ENCODE data around the gene ARIH1. TPM values are rescaled to one million over a fixed set of nuclear protein-coding genes. Genes with fewer than 3 reads are reported as not detected.

Gene ARIH1
- total RNA-seq, 1 experiment from 2014 or later, result 192 TPM

DNA sequence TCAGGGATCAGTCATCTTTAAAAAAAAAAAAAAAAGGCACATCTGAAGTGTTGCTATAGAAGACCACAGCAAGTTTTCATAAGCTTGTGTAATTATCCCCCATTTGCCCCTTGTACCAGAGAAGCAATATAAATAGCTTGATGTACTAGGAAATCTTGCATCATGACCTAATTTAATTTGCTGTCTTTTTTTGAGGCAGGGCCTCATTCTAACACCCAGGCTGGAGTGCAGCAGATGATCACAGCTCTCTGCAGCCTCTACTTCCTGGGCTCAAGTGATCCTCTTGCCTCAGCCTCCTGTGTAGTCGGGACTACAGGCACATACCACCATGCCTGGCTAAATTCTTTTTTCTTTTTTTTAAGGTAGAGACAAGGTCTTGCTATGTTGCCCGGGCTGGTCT, 88.7 kb downstream of the ARIH1 start:
- intact Hi-C loops (cut with micrococcal nuclease; ENCODE audit: unreplicated experiment), result no loop called here
- Histone ChIP-seq H3K27ac (ENCODE audit: low read length) (no peak overlapping the region), H3K4me1 (ENCODE audit: control insufficient read depth, insufficient read depth, low read length) (no peaks in the 10 kb centered on the region), H3K36me3 (ENCODE audit: control insufficient read depth, insufficient read depth, low read length) (peaks cover 26% of the 10 kb centered on the region), H3K9me3 (ENCODE audit: control insufficient read depth, insufficient read depth, low read depth, low read length) (no peaks in the 10 kb centered on the region), H3K4me3 (ENCODE audit: low read depth in 2 of 2, low read length in 2 of 2) (no peak overlapping the region), H3K27me3 (ENCODE audit: control insufficient read depth, insufficient read depth, low read length) (no peaks in the 10 kb centered on the region)
- no peak for TF ChIP-seq POLR2AphosphoS5 (IDR thresholded peaks at IDR 0.05; ENCODE audit: low read depth, low read length)
- TF ChIP-seq, protein P1, sequence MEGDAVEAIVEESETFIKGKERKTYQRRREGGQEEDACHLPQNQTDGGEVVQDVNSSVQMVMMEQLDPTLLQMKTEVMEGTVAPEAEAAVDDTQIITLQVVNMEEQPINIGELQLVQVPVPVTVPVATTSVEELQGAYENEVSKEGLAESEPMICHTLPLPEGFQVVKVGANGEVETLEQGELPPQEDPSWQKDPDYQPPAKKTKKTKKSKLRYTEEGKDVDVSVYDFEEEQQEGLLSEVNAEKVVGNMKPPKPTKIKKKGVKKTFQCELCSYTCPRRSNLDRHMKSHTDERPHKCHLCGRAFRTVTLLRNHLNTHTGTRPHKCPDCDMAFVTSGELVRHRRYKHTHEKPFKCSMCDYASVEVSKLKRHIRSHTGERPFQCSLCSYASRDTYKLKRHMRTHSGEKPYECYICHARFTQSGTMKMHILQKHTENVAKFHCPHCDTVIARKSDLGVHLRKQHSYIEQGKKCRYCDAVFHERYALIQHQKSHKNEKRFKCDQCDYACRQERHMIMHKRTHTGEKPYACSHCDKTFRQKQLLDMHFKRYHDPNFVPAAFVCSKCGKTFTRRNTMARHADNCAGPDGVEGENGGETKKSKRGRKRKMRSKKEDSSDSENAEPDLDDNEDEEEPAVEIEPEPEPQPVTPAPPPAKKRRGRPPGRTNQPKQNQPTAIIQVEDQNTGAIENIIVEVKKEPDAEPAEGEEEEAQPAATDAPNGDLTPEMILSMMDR (IDR thresholded peaks at IDR 0.05), result no peak
- TF ChIP-seq, protein P2, sequence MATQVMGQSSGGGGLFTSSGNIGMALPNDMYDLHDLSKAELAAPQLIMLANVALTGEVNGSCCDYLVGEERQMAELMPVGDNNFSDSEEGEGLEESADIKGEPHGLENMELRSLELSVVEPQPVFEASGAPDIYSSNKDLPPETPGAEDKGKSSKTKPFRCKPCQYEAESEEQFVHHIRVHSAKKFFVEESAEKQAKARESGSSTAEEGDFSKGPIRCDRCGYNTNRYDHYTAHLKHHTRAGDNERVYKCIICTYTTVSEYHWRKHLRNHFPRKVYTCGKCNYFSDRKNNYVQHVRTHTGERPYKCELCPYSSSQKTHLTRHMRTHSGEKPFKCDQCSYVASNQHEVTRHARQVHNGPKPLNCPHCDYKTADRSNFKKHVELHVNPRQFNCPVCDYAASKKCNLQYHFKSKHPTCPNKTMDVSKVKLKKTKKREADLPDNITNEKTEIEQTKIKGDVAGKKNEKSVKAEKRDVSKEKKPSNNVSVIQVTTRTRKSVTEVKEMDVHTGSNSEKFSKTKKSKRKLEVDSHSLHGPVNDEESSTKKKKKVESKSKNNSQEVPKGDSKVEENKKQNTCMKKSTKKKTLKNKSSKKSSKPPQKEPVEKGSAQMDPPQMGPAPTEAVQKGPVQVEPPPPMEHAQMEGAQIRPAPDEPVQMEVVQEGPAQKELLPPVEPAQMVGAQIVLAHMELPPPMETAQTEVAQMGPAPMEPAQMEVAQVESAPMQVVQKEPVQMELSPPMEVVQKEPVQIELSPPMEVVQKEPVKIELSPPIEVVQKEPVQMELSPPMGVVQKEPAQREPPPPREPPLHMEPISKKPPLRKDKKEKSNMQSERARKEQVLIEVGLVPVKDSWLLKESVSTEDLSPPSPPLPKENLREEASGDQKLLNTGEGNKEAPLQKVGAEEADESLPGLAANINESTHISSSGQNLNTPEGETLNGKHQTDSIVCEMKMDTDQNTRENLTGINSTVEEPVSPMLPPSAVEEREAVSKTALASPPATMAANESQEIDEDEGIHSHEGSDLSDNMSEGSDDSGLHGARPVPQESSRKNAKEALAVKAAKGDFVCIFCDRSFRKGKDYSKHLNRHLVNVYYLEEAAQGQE (IDR thresholded peaks at IDR 0.05; ENCODE audit: insufficient read depth in 1 of 2, low read depth in 2 of 2, low read length in 1 of 2), result no peak
- no peak for TF ChIP-seq SIN3A (IDR thresholded peaks at IDR 0.05; ENCODE audit: borderline replicate concordance, insufficient read depth, low read depth, low read length)
- TF ChIP-seq TCF7L2 (IDR thresholded peaks at IDR 0.05; ENCODE audit: low read depth, low read length), result no peak
- DNase-seq (ENCODE audit: low read depth, low spot score) (no peak), ATAC-seq (no peak)
- BruUV-seq (replicated peaks), result no TSS peak
- CTCF ChIA-PET, result no interaction called here
- POLR2A ChIA-PET, result interaction anchor here (0.5 to 0.6 kb wide), 2 partner anchors 166 to 225 kb away, joined by 3 to 7 read pairs; no protein-coding TSS in a partner anchor
- in situ Hi-C loops (cut with HindIII; ENCODE audit: low pct_unique_long_range_greater_than_20kb, low sequenced_read_pairs), result no loop called here

DNA sequence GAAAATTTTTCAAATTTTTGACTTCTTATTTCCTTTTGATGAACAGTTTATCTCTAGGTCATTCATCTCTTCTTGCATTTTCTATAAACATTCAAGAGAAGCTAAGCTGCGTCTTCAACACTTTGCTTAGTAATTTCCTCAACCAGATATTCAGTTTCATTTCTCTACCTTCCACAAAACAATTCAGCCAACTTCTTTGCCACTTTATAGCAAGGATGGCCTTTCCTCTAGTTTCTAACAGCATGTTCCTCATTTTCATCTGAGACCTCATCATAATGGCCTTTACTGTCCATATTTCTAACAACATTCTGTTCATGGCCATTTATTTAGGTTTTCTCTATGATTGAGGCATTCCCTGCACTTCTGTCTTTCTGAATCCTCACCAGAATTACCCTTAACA, 90.0 kb downstream of the ARIH1 start:
- Histone ChIP-seq H3K9me3 (ENCODE audit: control insufficient read depth, insufficient read depth, low read depth, low read length) (no peaks in the 10 kb centered on the region), H3K27ac (ENCODE audit: low read length) (no peak overlapping the region), H3K27me3 (ENCODE audit: control insufficient read depth, insufficient read depth, low read length) (no peaks in the 10 kb centered on the region), H3K4me3 (ENCODE audit: low read depth in 2 of 2, low read length in 2 of 2) (no peak overlapping the region), H3K36me3 (ENCODE audit: control insufficient read depth, insufficient read depth, low read length) (peaks cover 29% of the 10 kb centered on the region), H3K4me1 (ENCODE audit: control insufficient read depth, insufficient read depth, low read length) (no peaks in the 10 kb centered on the region)
- no TSS peak for BruUV-seq (replicated peaks)
- POLR2A ChIA-PET, result no interaction called here
- ATAC-seq, result no peak
- in situ Hi-C loops (cut with HindIII; ENCODE audit: low pct_unique_long_range_greater_than_20kb, low sequenced_read_pairs) (no loop called here), intact Hi-C loops (cut with micrococcal nuclease; ENCODE audit: unreplicated experiment) (no loop called here)
- TF ChIP-seq SIN3A (IDR thresholded peaks at IDR 0.05; ENCODE audit: borderline replicate concordance, insufficient read depth, low read depth, low read length) (no peak), POLR2AphosphoS5 (IDR thresholded peaks at IDR 0.05; ENCODE audit: low read depth, low read length) (no peak), TCF7L2 (IDR thresholded peaks at IDR 0.05; ENCODE audit: low read depth, low read length) (no peak)
- TF ChIP-seq, protein P2 (IDR thresholded peaks at IDR 0.05; ENCODE audit: insufficient read depth in 1 of 2, low read depth in 2 of 2, low read length in 1 of 2), result no peak
- TF ChIP-seq, protein P1 (IDR thresholded peaks at IDR 0.05), result no peak
- DNase-seq (ENCODE audit: low read depth, low spot score), result no peak
- CTCF ChIA-PET, result no interaction called here

All from Panc1 (cell line).